Right atrium auricular region (tissue), 2 donors: ENCODE measurements around the gene RNU6-8. TPM values are rescaled to one million over a fixed set of nuclear protein-coding genes. Genes with fewer than 3 reads are reported as not detected.
A peak's percentile ranks its signal among the peaks of the same experiment; 100 is the strongest.

ENCODE experiments used
- DNase-seq: peaks from one replicate; pipeline ENCODE4 v3.0.0-alpha.2; 2019; ENCODE audit warnings: low spot score
- H3K27ac ChIP-seq, 2 donors: fragments of 200-600 bp; sonication (generic); 1 replicate in 1 of 2; 2 replicates in 1 of 2; pipeline ENCODE4 v1.5.1; 2016 to 2019
- H3K27me3 ChIP-seq, 2 donors: fragments of 200-600 bp; sonication (generic); one replicate each; pipeline versions ENCODE4 v1.5.1 to v1.6.0; 2017 to 2019
- H3K36me3 ChIP-seq: fragments of 200-600 bp; sonication (generic); one replicate; pipeline ENCODE4 v1.5.1; 2016
- H3K4me1 ChIP-seq, 2 donors: fragments of 200-600 bp; sonication (generic); one replicate each; pipeline versions ENCODE4 v1.5.1 to v1.6.0; 2017 to 2019
- H3K4me3 ChIP-seq, 2 donors: fragments of 200-600 bp; sonication (generic); 1 replicate in 1 of 2; 2 replicates in 1 of 2; pipeline ENCODE4 v1.5.1; 2017 to 2019; ENCODE audit warnings: mild to moderate bottlenecking in 1 of 2, moderate library complexity in 1 of 2
- H3K9me3 ChIP-seq, 2 donors: fragments of 200-600 bp; sonication (generic); one replicate each; pipeline ENCODE4 v1.5.1; 2019
- CTCF ChIP-seq, 2 donors: fragments of 200-600 bp; sonication (generic); IDR thresholded peaks; one replicate each; pipeline ENCODE4 v1.5.1; 2019; ENCODE audit warnings: antibody characterized with exemption in 2 of 2
- total RNA-seq, 2 donors: library from RNA; depleted of rRNA; stranded (reverse); fragments of >200 nt; gene quantifications; one replicate each; pipeline ENCODE4 v1.1.0, GENCODE V29; 2016

RNU6-8 gene
- total RNA-seq, 2 donors from 2014 or later = not detected

- H3K9me3 ChIP-seq = no peaks in the 10 kb centered on the region
- no peak overlapping the region for H3K4me3 ChIP-seq
- no peaks in the 10 kb centered on the region for H3K27me3 ChIP-seq
- no peak for TF ChIP-seq CTCF (IDR thresholded peaks at IDR 0.05)
- no peaks in the 10 kb centered on the region for H3K36me3 ChIP-seq
- H3K4me1 ChIP-seq = peaks cover 0 to 16% of the 10 kb centered on the region in 2 donors
- no peak for DNase-seq
- peak overlapping the region in 1 of 2 donors; percentile 46 for H3K27ac ChIP-seq
These were observed 27.1 kb upstream of the RNU6-8 start for GRCh38 chr14:32230181-32230580.

GRCh38 chr14:32226056-32226455 is 23.0 kb upstream of the RNU6-8 start:
- Histone ChIP-seq H3K27ac (peak overlapping the region; percentile 69 to 89), H3K4me3 (no peak overlapping the region), H3K9me3 (no peaks in the 10 kb centered on the region), H3K4me1 (peaks cover 0 to 23% of the 10 kb centered on the region in 2 donors), H3K36me3 (no peaks in the 10 kb centered on the region), H3K27me3 (no peaks in the 10 kb centered on the region)
- TF ChIP-seq CTCF (IDR thresholded peaks at IDR 0.05) = no peak
- no peak for DNase-seq

- H3K9me3 ChIP-seq = no peaks in the 10 kb centered on the region
- H3K27ac ChIP-seq = peak overlapping the region; percentile 69 to 89
- H3K4me1 ChIP-seq = peaks cover 0 to 18% of the 10 kb centered on the region in 2 donors
- H3K4me3 ChIP-seq = no peak overlapping the region
- no peak for DNase-seq
- no peaks in the 10 kb centered on the region for H3K27me3 ChIP-seq
- no peak for TF ChIP-seq CTCF (IDR thresholded peaks at IDR 0.05)
- no peaks in the 10 kb centered on the region for H3K36me3 ChIP-seq
These were observed 22.4 kb upstream of the RNU6-8 start for GRCh38 chr14:32225378-32225920.

GRCh38 chr14:32224737-32225377 is 21.8 kb upstream of the RNU6-8 start:
- H3K27ac ChIP-seq = peak overlapping the region; percentile 69 to 89
- no peak for DNase-seq
- H3K27me3 ChIP-seq = no peaks in the 10 kb centered on the region
- H3K4me1 ChIP-seq = peaks cover 0 to 13% of the 10 kb centered on the region in 2 donors
- peak; percentile 12 to 33 for TF ChIP-seq CTCF (IDR thresholded peaks at IDR 0.05)
- H3K9me3 ChIP-seq = no peaks in the 10 kb centered on the region
- no peak overlapping the region for H3K4me3 ChIP-seq
- H3K36me3 ChIP-seq = no peaks in the 10 kb centered on the region

GRCh38 chr14:32217301-32217700 is 14.2 kb upstream of the RNU6-8 start:
- peaks cover 0 to 8% of the 10 kb centered on the region in 2 donors for H3K9me3 ChIP-seq

More at GRCh38 chr14:32217301-32217700, 14.2 kb upstream of the RNU6-8 start:
- Histone ChIP-seq H3K4me3 (no peak overlapping the region), H3K27ac (no peak overlapping the region), H3K27me3 (no peaks in the 10 kb centered on the region), H3K36me3 (no peaks in the 10 kb centered on the region), H3K4me1 (no peaks in the 10 kb centered on the region)
- TF ChIP-seq CTCF (IDR thresholded peaks at IDR 0.05) = no peak
- no peak for DNase-seq
